ENCODE measurements around the gene MAPK10. TPM values are rescaled to one million over a fixed set of nuclear protein-coding genes. Genes with fewer than 3 reads are reported as not detected.
"Not testable (repeated sequence)": the region's sequence is repeated elsewhere in the genome, so short reads cannot be mapped to it uniquely, and the experiment has no call there.

The MAPK10 gene
- total RNA-seq, 4 donors from 2014 or later: 4.1 to 50.0 (median 9.4) TPM

GRCh38 chr4:85966373-85966772 is 393.5 kb downstream of the MAPK10 start:
- in situ Hi-C loops (cut with MboI; ENCODE audit: low pct_ligation_motif_present in 1 of 4, low pct_unique_long_range_greater_than_20kb in 1 of 4, low sequenced_read_pairs in 3 of 4) (loop anchor here (10.0 to 25.0 kb wide), 3 partner anchors 154 to 179 kb away; no protein-coding TSS in a partner anchor), intact Hi-C loops (cut with DNase I; ENCODE audit: low total_unique reads) (no loop called here)
- Histone ChIP-seq H3K9me3 (no peaks in the 10 kb centered on the region), H3K27ac (no peak overlapping the region), H3K27me3 (no peaks in the 10 kb centered on the region), H3K4me1 (no peaks in the 10 kb centered on the region), H3K36me3 (no peaks in the 10 kb centered on the region), H3K4me3 (no peak overlapping the region)
- WGBS, 2 donors (ENCODE audit: low coverage in 1 of 2): 30 to 55% methylated on average over 2 of the region's 2 CpGs
- no peak for DNase-seq
- TF ChIP-seq POLR2A (IDR thresholded peaks at IDR 0.05): no peak
- TF ChIP-seq, protein P1, sequence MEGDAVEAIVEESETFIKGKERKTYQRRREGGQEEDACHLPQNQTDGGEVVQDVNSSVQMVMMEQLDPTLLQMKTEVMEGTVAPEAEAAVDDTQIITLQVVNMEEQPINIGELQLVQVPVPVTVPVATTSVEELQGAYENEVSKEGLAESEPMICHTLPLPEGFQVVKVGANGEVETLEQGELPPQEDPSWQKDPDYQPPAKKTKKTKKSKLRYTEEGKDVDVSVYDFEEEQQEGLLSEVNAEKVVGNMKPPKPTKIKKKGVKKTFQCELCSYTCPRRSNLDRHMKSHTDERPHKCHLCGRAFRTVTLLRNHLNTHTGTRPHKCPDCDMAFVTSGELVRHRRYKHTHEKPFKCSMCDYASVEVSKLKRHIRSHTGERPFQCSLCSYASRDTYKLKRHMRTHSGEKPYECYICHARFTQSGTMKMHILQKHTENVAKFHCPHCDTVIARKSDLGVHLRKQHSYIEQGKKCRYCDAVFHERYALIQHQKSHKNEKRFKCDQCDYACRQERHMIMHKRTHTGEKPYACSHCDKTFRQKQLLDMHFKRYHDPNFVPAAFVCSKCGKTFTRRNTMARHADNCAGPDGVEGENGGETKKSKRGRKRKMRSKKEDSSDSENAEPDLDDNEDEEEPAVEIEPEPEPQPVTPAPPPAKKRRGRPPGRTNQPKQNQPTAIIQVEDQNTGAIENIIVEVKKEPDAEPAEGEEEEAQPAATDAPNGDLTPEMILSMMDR (IDR thresholded peaks at IDR 0.05): no peak
- peak; percentile 49 to 87 (median 61) for TF ChIP-seq POLR2AphosphoS5 (IDR thresholded peaks at IDR 0.05)
- TF ChIP-seq EP300 (IDR thresholded peaks at IDR 0.05; ENCODE audit: low read depth): no peak

GRCh38 chr4:85965529-85965928 is 394.3 kb downstream of the MAPK10 start:
- TF ChIP-seq POLR2A (IDR thresholded peaks at IDR 0.05): no peak
- TF ChIP-seq, protein P1 (IDR thresholded peaks at IDR 0.05): no peak
- no peak for TF ChIP-seq EP300 (IDR thresholded peaks at IDR 0.05; ENCODE audit: low read depth)
- no peak for TF ChIP-seq POLR2AphosphoS5 (IDR thresholded peaks at IDR 0.05)
- 80 to 83% methylated on average over 1 of the region's 1 CpG for WGBS, 2 donors (ENCODE audit: low coverage in 1 of 2)
- H3K36me3 ChIP-seq: no peaks in the 10 kb centered on the region
- no peak for DNase-seq
- no peak overlapping the region for H3K27ac ChIP-seq
- H3K4me3 ChIP-seq: no peak overlapping the region
- no peaks in the 10 kb centered on the region for H3K4me1 ChIP-seq
- H3K9me3 ChIP-seq: no peaks in the 10 kb centered on the region
- in situ Hi-C loops (cut with MboI; ENCODE audit: low pct_ligation_motif_present in 1 of 4, low pct_unique_long_range_greater_than_20kb in 1 of 4, low sequenced_read_pairs in 3 of 4): loop anchor here (10.0 to 25.0 kb wide), 3 partner anchors 153 to 178 kb away; no protein-coding TSS in a partner anchor
- intact Hi-C loops (cut with DNase I; ENCODE audit: low total_unique reads): no loop called here
- no peaks in the 10 kb centered on the region for H3K27me3 ChIP-seq

- 89 to 100% methylated on average over 2 to 4 of the region's 4 CpGs for WGBS, 2 donors (ENCODE audit: low coverage in 1 of 2)
- intact Hi-C loops (cut with DNase I; ENCODE audit: low total_unique reads): not testable (repeated sequence)
Measured at GRCh38 chr4:85965017-85965416, 394.8 kb downstream of the MAPK10 start.

DNA sequence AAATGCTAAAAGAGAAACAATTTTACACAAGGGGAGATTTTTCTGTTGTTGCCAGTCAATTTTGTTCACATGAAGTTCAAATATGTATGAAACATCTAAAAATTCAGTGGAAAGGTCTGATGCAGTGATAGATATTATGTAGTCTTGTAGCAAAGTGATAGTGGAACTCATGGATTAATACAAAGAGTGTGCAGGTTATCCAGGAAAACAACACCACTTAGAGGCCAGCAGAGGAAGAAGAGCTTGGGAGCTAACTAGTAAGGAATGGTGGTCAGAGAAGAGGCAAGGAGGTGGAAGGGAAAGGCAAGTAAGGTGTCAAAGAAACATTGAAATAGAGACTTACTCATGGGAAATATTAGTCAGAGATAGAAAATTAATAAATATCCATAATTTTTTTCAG is 395.6 kb downstream of the MAPK10 start:
- Histone ChIP-seq H3K27ac (no peak overlapping the region), H3K4me1 (no peaks in the 10 kb centered on the region), H3K9me3 (no peaks in the 10 kb centered on the region), H3K27me3 (no peaks in the 10 kb centered on the region), H3K4me3 (no peak overlapping the region), H3K36me3 (no peaks in the 10 kb centered on the region)
- no peak for TF ChIP-seq POLR2AphosphoS5 (IDR thresholded peaks at IDR 0.05)
- no peak for TF ChIP-seq POLR2A (IDR thresholded peaks at IDR 0.05)
- TF ChIP-seq EP300 (IDR thresholded peaks at IDR 0.05; ENCODE audit: low read depth): no peak
- TF ChIP-seq, protein P1 (IDR thresholded peaks at IDR 0.05): peak in 3 of 5 experiments; percentile 1 to 16 (median 9)
- no peak for DNase-seq
- in situ Hi-C loops (cut with MboI; ENCODE audit: low pct_ligation_motif_present in 1 of 4, low pct_unique_long_range_greater_than_20kb in 1 of 4, low sequenced_read_pairs in 3 of 4) (loop anchor here (10.0 to 25.0 kb wide), 3 partner anchors 152 to 177 kb away; no protein-coding TSS in a partner anchor), intact Hi-C loops (cut with DNase I; ENCODE audit: low total_unique reads) (no loop called here)

More at GRCh38 chr4:85965017-85965416, 394.8 kb downstream of the MAPK10 start:
- H3K4me3 ChIP-seq, H3K4me1 ChIP-seq, H3K9me3 ChIP-seq, H3K27me3 ChIP-seq, H3K36me3 ChIP-seq, DNase-seq, H3K27ac ChIP-seq: not testable (repeated sequence)
- in situ Hi-C loops (cut with MboI; ENCODE audit: low pct_ligation_motif_present in 1 of 4, low pct_unique_long_range_greater_than_20kb in 1 of 4, low sequenced_read_pairs in 3 of 4): loop anchor here (10.0 to 25.0 kb wide), 3 partner anchors 153 to 178 kb away; no protein-coding TSS in a partner anchor

DNA sequence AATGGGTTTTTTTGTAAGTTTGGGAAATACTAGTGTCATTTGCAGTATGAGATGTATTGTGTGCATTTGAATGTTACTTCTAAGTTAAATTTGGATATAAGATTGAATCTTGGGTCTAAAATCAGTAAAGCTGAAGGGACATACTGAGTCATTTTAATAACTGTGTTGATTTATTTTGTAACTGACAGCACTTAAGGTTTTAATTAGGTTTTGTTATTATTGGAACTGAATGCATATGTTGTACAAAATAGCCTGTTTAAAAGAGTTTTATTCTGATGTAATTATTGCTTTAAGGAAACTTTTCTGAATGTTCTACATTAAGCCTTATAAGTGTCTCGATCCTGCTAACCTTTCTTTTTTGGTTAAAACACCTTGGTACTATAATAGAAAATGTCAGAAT is 396.6 kb downstream of the MAPK10 start:
- no peak overlapping the region for H3K4me3 ChIP-seq
- intact Hi-C loops (cut with DNase I; ENCODE audit: low total_unique reads) (no loop called here), in situ Hi-C loops (cut with MboI; ENCODE audit: low pct_ligation_motif_present in 1 of 4, low pct_unique_long_range_greater_than_20kb in 1 of 4, low sequenced_read_pairs in 3 of 4) (loop anchor here (10.0 to 25.0 kb wide), 3 partner anchors 151 to 176 kb away; no protein-coding TSS in a partner anchor)
- H3K27me3 ChIP-seq: no peaks in the 10 kb centered on the region
- no peaks in the 10 kb centered on the region for H3K36me3 ChIP-seq
- DNase-seq: no peak
- TF ChIP-seq EP300 (IDR thresholded peaks at IDR 0.05; ENCODE audit: low read depth): no peak
- no peak for TF ChIP-seq POLR2A (IDR thresholded peaks at IDR 0.05)
- TF ChIP-seq, protein P1 (IDR thresholded peaks at IDR 0.05): no peak
- TF ChIP-seq POLR2AphosphoS5 (IDR thresholded peaks at IDR 0.05): no peak
- H3K4me1 ChIP-seq: no peaks in the 10 kb centered on the region
- no peak overlapping the region for H3K27ac ChIP-seq
- WGBS, 2 donors (ENCODE audit: low coverage in 1 of 2): 73 to 86% methylated on average over 1 of the region's 1 CpG
- H3K9me3 ChIP-seq: no peaks in the 10 kb centered on the region
